ENCODE measurements around the gene FLNB. TPM values are rescaled to one million over a fixed set of nuclear protein-coding genes. Genes with fewer than 3 reads are reported as not detected.

The FLNB gene
- total RNA-seq, 1 donor from 2014 or later = 521 TPM

DNA sequence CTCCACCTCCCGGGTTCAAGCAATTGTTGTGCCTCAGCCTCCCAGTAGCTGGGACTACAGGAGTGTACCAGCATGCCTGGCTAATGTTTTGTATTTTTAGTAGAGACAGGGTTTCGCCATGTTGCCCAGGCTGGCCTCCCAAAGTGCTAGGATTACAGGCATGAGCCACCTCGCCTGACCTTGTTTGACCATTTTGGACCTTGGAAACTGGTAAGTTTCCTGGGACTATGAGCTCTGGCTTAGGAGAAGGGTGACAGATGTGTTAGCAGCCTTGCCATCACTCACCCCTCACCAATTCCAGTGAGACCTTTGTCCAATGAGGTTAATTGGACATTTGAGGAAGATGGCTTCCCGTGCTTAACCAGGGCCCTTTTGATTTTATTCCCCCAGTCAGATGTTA lies 182.7 kb downstream of the FLNB start:
- no peaks in the 10 kb centered on the region for H3K27me3 ChIP-seq (ENCODE audit: insufficient read depth, low read length)
- DNase-seq (ENCODE audit: low read depth) = no peak
- no peak overlapping the region for H3K4me3 ChIP-seq (ENCODE audit: insufficient read depth, low read depth, low read length)
- no peaks in the 10 kb centered on the region for H3K4me1 ChIP-seq (ENCODE audit: insufficient read depth, low read length)
- H4K20me1 ChIP-seq (ENCODE audit: insufficient read depth, low read length) = no peaks in the 10 kb centered on the region
- no peak overlapping the region for H3K27ac Mint-ChIP-seq (ENCODE audit: unreplicated experiment)
- H3K27ac ChIP-seq (ENCODE audit: low read depth, low read length) = no peak overlapping the region
- TF ChIP-seq EZH2 (IDR thresholded peaks at IDR 0.05; ENCODE audit: insufficient read depth, low read length) = no peak
- TF ChIP-seq, protein P1, sequence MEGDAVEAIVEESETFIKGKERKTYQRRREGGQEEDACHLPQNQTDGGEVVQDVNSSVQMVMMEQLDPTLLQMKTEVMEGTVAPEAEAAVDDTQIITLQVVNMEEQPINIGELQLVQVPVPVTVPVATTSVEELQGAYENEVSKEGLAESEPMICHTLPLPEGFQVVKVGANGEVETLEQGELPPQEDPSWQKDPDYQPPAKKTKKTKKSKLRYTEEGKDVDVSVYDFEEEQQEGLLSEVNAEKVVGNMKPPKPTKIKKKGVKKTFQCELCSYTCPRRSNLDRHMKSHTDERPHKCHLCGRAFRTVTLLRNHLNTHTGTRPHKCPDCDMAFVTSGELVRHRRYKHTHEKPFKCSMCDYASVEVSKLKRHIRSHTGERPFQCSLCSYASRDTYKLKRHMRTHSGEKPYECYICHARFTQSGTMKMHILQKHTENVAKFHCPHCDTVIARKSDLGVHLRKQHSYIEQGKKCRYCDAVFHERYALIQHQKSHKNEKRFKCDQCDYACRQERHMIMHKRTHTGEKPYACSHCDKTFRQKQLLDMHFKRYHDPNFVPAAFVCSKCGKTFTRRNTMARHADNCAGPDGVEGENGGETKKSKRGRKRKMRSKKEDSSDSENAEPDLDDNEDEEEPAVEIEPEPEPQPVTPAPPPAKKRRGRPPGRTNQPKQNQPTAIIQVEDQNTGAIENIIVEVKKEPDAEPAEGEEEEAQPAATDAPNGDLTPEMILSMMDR (IDR thresholded peaks at IDR 0.05; ENCODE audit: insufficient read depth, low read depth, low read length) = no peak
- no peaks in the 10 kb centered on the region for H3K79me2 ChIP-seq (ENCODE audit: insufficient read depth, low read length)
- peaks cover 2% of the 10 kb centered on the region for H3K4me1 Mint-ChIP-seq (ENCODE audit: low read depth, unreplicated experiment)
- H3K36me3 Mint-ChIP-seq (ENCODE audit: low read depth, unreplicated experiment) = no peaks in the 10 kb centered on the region
- H3K9me3 ChIP-seq (ENCODE audit: insufficient read depth, low read depth, low read length) = no peaks in the 10 kb centered on the region
- H3K4me3 Mint-ChIP-seq (ENCODE audit: unreplicated experiment) = no peak overlapping the region
- H3K9ac ChIP-seq (ENCODE audit: low read length) = no peak overlapping the region
- FAIRE-seq = no peak
- peaks cover 11% of the 10 kb centered on the region for H3K27me3 Mint-ChIP-seq (ENCODE audit: low read depth, unreplicated experiment)
- H3K9me3 Mint-ChIP-seq (ENCODE audit: unreplicated experiment) = no peaks in the 10 kb centered on the region
- H3K36me3 ChIP-seq (ENCODE audit: insufficient read depth, low read length) = no peaks in the 10 kb centered on the region
- H2AFZ ChIP-seq (ENCODE audit: low read depth, low read length) = no peak overlapping the region
- H3K4me2 ChIP-seq (ENCODE audit: low read length) = no peak overlapping the region

DNA sequence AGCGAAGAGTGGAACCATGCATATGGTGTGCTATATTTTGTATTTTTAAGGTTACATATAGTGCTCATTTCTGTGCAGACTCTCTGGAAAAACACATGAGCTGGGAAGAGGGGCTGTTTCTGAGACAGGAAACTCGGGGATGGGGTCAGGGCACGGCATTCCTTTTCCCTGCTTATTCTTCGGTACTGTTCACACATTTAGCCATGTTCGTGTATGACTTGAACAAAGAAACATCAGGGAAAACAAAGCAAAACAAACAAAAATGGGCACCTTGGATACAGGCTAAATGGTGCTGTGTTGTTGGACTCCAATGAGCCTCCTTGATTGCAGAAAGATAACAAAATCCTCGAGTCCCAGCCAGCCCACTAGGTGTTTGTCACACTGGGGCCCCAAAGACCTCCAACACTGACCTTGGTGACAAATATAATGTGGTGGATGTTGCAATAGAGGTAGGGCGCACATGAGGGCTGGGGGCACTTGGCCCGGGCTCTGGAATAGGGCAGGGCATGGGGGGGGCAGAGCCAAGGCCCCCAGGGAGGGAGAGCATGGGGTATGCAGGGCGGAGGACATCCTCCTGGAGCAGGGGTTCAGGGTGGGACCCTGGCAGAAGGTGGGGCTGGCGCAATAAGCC lies 183.3 kb downstream of the FLNB start:
- DNase-seq (ENCODE audit: low read depth) = no peak
- Histone ChIP-seq H3K4me2 (ENCODE audit: low read length) (no peak overlapping the region), H2AFZ (ENCODE audit: low read depth, low read length) (no peak overlapping the region), H3K79me2 (ENCODE audit: insufficient read depth, low read length) (no peaks in the 10 kb centered on the region), H3K9ac (ENCODE audit: low read length) (no peak overlapping the region), H3K27ac (ENCODE audit: low read depth, low read length) (no peak overlapping the region), H3K4me3 (ENCODE audit: insufficient read depth, low read depth, low read length) (no peak overlapping the region), H3K4me1 (ENCODE audit: insufficient read depth, low read length) (no peaks in the 10 kb centered on the region), H3K27me3 (ENCODE audit: insufficient read depth, low read length) (no peaks in the 10 kb centered on the region), H3K9me3 (ENCODE audit: insufficient read depth, low read depth, low read length) (no peaks in the 10 kb centered on the region), H4K20me1 (ENCODE audit: insufficient read depth, low read length) (no peaks in the 10 kb centered on the region), H3K36me3 (ENCODE audit: insufficient read depth, low read length) (no peaks in the 10 kb centered on the region)
- no peak overlapping the region for H3K4me3 Mint-ChIP-seq (ENCODE audit: unreplicated experiment)
- peaks cover 2% of the 10 kb centered on the region for H3K4me1 Mint-ChIP-seq (ENCODE audit: low read depth, unreplicated experiment)
- no peaks in the 10 kb centered on the region for H3K36me3 Mint-ChIP-seq (ENCODE audit: low read depth, unreplicated experiment)
- H3K9me3 Mint-ChIP-seq (ENCODE audit: unreplicated experiment) = no peaks in the 10 kb centered on the region
- no peak for FAIRE-seq
- no peak for TF ChIP-seq EZH2 (IDR thresholded peaks at IDR 0.05; ENCODE audit: insufficient read depth, low read length)
- TF ChIP-seq, protein P1 (IDR thresholded peaks at IDR 0.05; ENCODE audit: insufficient read depth, low read depth, low read length) = no peak
- no peak overlapping the region for H3K27ac Mint-ChIP-seq (ENCODE audit: unreplicated experiment)
- H3K27me3 Mint-ChIP-seq (ENCODE audit: low read depth, unreplicated experiment) = peaks cover 11% of the 10 kb centered on the region

DNA sequence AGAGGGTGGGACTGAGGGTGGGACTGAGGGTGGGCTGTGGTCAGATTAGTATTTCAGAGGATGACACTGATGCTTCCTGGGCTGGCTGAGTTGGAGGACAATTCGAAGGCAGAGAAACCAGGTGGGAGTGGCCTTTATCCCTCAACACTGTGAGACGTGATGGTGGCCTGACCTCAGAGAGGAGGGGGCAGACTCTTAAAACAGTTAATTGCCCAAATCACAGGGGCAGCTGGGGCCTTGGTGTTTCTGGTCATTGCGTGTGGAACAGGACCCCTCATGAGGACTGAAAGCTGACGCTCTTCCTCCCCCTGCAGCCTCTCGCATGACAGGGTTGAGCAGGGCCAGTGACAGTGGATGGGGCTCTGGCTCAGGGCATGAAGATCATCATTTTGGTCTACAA lies 183.8 kb downstream of the FLNB start:
- Histone ChIP-seq H4K20me1 (ENCODE audit: insufficient read depth, low read length) (no peaks in the 10 kb centered on the region), H3K27me3 (ENCODE audit: insufficient read depth, low read length) (no peaks in the 10 kb centered on the region), H2AFZ (ENCODE audit: low read depth, low read length) (no peak overlapping the region), H3K79me2 (ENCODE audit: insufficient read depth, low read length) (no peaks in the 10 kb centered on the region), H3K9me3 (ENCODE audit: insufficient read depth, low read depth, low read length) (no peaks in the 10 kb centered on the region), H3K4me1 (ENCODE audit: insufficient read depth, low read length) (no peaks in the 10 kb centered on the region), H3K27ac (ENCODE audit: low read depth, low read length) (no peak overlapping the region), H3K4me2 (ENCODE audit: low read length) (no peak overlapping the region), H3K36me3 (ENCODE audit: insufficient read depth, low read length) (no peaks in the 10 kb centered on the region), H3K4me3 (ENCODE audit: insufficient read depth, low read depth, low read length) (no peak overlapping the region), H3K9ac (ENCODE audit: low read length) (no peak overlapping the region)
- Mint-ChIP-seq H3K27me3 (ENCODE audit: low read depth, unreplicated experiment) (peaks cover 11% of the 10 kb centered on the region), H3K9me3 (ENCODE audit: unreplicated experiment) (no peaks in the 10 kb centered on the region), H3K4me3 (ENCODE audit: unreplicated experiment) (no peak overlapping the region), H3K36me3 (ENCODE audit: low read depth, unreplicated experiment) (no peaks in the 10 kb centered on the region), H3K27ac (ENCODE audit: unreplicated experiment) (no peak overlapping the region), H3K4me1 (ENCODE audit: low read depth, unreplicated experiment) (peaks cover 2% of the 10 kb centered on the region)
- FAIRE-seq (no peak), DNase-seq (ENCODE audit: low read depth) (no peak)
- TF ChIP-seq EZH2 (IDR thresholded peaks at IDR 0.05; ENCODE audit: insufficient read depth, low read length) = no peak
- TF ChIP-seq, protein P1 (IDR thresholded peaks at IDR 0.05; ENCODE audit: insufficient read depth, low read depth, low read length) = no peak
